HTR-8/SVneo (cell line): ENCODE data around the gene PPID.
"Not testable (repeated sequence)": the region's sequence is repeated elsewhere in the genome, so short reads cannot be mapped to it uniquely, and the experiment has no call there.

Source experiments
- DNase-seq: peaks from one replicate; pipeline ENCODE4 v3.0.0; 2011; ENCODE audit warnings: low spot score, mixed read lengths; ENCODE audit not compliant: insufficient read length
- FAIRE-seq: peaks from 2 replicates; lab custom pipeline; 2011; peaks lifted over from hg19 to GRCh38; lab: Jason Lieb, UNC

PPID gene

DNA sequence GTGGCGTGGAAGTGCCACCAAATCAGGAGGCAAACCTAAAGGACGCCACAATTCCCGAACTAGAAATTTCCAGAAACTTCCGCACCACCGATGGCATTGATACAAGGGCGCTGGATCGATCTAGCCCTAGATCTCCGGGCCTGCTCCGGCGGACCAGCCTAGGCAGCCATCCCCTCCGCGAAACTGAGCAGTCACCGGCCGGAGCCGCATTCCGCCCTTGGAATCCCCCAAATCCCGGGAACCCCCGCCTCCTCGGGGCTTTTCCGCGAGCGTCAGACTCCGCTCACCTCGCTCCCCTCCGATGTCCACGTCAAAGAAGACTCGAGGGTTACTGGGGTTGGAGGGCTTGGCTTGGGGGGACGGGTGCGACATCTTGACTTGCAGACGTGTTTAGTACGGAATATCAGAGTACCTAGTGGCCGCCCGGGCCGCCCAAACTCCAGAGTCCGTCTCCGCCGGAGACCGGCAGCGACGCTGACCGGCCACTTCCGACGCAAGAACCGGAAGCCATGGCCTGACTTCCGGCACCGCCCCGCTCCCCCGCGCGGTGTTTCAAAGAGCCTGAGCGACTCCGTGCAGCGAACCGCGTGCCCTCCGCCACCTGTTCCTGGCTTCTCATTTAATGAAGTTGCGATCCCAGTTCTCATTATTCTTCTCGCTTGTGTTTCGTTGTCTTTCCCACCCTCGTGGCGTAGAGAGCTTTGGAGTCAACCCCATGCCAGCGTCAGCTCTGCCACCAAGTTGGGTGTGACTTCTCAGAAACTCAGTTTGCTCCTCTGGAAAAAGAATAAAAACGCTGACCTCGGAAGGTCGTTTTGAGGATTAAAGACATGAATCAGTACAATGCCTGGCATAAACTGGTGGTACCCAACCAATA is at the start of gene PPID:
Gene PPID (minus strand): TSS at position 480 of the 877 bp plus-strand sequence. CDS start 108 bp downstream, at position 372.
- peak; percentile 83 for DNase-seq
- FAIRE-seq = peak; percentile 48

GRCh38 chr4:158771776-158772175 is 48.6 kb upstream of the PPID start:
- FAIRE-seq (no peak), DNase-seq (no peak)

GRCh38 chr4:158770671-158771070 is 47.5 kb upstream of the PPID start:
- no peak for DNase-seq
- no peak for FAIRE-seq

DNA sequence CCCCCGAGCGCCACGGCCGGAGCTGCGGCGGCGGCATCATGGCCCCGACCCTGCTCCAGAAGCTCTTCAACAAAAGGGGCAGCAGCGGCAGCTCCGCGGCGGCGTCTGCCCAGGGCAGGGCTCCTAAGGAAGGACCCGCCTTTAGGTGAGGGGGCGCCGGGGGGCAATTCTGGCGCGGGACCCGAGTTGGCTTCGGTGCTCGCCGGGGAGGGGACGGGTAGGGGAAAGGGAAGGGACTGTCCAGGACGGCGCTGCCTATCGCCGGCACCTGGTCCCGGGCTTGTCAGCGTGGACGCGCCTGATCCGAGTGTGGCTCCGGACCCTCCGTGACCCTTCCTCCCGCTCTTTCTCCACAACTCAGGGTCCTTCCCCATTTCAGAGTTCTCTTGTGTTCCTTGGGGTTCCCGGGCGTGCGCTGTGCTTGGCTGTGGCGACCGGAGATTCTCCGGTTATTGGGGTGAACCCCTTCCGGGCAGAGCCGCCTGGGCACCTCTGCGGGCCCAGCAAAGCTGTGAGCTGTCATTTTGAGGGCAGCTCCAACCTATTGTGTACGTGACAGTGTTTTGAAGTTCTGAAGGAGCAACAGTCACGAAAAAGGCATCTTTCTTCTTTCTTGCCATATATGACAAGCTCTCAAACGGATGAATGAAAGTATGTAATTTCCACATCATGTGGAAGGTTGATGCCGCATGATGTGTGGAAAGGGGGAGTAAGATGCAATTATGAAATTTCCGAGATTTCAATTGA is 46.2 kb upstream of the PPID start:
- peak; percentile 30 for DNase-seq
- FAIRE-seq = no peak

DNA sequence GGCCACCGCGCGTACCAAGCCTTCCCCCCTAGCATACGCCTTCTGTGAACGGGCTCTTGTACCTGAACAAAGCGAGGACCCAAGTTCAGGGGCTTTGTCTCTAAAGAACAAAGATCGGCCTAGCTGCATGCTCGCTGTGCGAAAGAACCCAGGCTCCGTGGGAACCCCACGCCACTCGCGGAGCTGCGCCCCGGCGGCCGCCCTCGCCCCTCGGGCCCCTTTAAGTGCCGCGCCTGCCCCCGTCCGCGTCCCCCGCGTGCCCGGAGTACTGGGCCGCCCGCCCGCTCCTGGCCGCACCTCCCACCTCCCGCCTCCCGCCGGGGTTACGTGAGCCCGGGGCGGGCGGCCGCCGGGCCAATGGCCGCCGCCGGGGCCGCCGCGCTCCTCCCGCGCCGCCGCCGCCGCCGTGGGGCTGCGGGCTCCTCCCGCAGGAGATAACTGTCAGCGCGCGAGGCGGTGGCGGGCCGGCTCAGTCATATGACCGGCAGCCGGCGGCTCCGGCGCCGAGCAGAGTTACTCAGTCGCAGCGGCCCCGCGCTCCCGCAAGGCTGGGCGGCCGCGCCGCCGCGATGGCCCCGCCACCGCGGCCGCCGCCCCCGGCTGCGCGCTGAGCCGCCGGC is 45.5 kb upstream of the PPID start, which contains the start of gene FNIP2:
Gene FNIP2 (plus strand): TSS at position 472 of the 620 bp plus-strand sequence. CDS start 187 bp downstream, outside the sequence.
- peak; percentile 72 for DNase-seq
- peak; percentile 69 for FAIRE-seq

DNA sequence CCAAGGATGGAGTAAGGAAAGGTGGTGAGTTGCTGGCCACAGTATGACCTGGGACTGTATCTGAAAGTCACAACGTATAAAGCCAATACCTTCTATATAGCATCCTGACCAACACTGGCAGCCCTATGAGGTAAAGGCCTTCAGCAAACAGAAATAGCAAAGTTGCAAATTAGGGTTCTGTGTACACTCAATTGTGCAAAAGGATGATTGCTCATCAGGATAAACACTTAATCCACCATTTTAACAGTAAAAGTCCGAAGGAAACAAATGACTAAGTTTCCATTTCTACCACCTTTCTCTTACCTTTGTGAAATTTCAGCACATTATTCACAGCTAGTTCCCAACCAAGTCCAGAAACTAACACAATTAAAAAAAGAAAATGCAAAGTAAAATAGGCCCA is 44.3 kb upstream of the PPID start:
- FAIRE-seq (no peak), DNase-seq (no peak)

DNA sequence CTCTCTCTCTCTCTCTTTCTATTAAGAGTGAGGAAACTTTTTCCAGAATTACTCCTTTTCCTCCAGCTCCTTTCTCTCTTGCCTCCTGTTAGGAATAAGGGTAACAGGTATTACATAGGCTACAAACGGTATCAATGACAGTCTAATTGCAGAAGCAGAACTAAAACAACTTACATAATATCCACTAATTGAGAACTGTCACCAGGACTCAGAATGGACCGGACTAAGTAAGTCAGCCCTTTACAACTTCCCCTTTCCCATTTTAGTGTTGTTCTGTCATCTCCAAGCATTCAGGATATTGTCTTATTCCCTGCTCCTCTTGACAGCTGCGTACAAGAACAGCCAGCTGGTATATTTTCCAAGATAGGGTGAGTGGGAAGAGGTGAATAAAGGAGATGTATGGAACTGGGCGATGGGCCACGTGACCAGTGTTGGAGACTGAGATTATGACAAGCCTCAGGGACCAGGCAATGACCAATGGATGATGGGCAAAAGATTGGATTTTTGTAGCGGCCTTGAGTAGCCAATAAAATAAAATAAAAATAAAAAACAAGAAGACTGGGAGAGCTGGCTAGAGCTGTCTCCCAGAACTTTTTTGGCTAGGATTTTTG is 43.3 kb upstream of the PPID start:
- FAIRE-seq (no peak), DNase-seq (no peak)

- FAIRE-seq (no peak), DNase-seq (no peak)
Measured at GRCh38 chr4:158763462-158763861, 40.3 kb upstream of the PPID start.

GRCh38 chr4:158762553-158762952 is 39.4 kb upstream of the PPID start:
- no peak for FAIRE-seq

GRCh38 chr4:158760866-158761265 is 37.7 kb upstream of the PPID start:
- no peak for DNase-seq

More at GRCh38 chr4:158762553-158762952, 39.4 kb upstream of the PPID start:
- no peak for DNase-seq

GRCh38 chr4:158759539-158759938 is 36.3 kb upstream of the PPID start:
- not testable (repeated sequence) for FAIRE-seq, DNase-seq

More at GRCh38 chr4:158760866-158761265, 37.7 kb upstream of the PPID start:
- FAIRE-seq = no peak

- no peak for FAIRE-seq
- no peak for DNase-seq
Measured at GRCh38 chr4:158758703-158759102, 35.5 kb upstream of the PPID start.

- no peak for DNase-seq
- FAIRE-seq = no peak
Measured at GRCh38 chr4:158758142-158758541, 34.9 kb upstream of the PPID start.

- DNase-seq (no peak), FAIRE-seq (no peak)
Measured at GRCh38 chr4:158756588-158756987, 33.4 kb upstream of the PPID start.

DNA sequence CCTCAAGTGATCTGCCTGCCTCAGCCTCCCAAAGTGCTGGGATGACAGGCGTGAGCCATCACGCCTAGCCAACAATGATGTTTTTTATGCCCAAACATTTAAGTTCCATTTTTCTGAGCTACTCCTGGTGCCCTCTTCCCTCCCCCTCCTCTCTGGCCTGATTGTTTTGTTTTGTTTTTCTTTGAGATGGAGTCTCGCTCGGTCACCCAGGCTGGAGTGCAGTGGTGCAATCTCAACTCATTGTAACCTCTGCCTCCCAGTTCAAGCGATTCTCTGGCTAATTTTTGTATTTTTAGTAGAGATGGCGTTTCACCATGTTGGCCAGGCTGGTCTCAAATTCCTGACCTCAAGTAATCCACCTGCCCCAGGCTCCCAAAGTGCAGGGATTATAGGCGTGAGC is 32.6 kb upstream of the PPID start:
- not testable (repeated sequence) for FAIRE-seq

GRCh38 chr4:158754385-158755180 is 31.4 kb upstream of the PPID start:
- FAIRE-seq = no peak
- DNase-seq = no peak

More for the DNA sequence above, 32.6 kb upstream of the PPID start:
- not testable (repeated sequence) for DNase-seq

DNA sequence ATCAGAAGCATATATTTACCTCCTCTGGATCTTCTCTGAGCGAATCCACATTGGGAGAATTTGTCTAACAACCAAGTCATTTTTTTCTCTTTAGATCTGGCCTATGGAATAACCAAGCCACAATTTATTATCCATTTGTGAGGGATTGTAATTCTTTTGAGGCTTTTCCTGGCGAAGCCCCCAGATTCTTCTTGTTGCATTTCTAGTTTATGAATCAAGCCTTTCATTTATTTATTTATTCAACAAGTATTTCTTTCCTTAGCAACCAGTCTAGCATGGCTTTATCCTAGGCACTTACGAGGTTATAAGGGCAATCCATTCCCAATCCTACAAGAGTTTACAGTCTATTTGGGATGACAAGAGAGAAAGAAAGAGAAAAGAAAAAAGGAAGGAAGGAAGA is 27.2 kb upstream of the PPID start:
- FAIRE-seq = no peak
- no peak for DNase-seq

DNA sequence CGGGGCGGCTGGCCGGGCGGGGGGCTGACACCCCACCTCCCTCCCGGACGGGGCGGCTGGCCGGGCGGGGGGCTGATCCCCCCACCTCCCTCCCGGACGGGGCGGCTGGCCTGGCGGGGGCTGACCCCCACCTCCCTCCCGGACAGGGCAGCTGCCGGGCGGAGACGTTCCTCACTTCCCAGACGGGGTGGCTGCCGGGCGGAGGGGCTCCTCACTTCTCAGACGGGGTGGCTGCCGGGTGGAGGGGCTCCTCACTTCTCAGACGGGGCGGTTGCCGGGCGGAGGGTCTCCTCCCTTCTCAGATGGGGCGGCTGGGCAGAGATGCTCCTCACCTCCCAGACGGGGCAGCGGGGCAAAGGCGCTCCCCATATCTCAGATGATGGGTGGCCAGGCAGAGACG is 23.3 kb upstream of the PPID start:
- DNase-seq, FAIRE-seq: not testable (repeated sequence)

GRCh38 chr4:158741326-158742021 is 18.3 kb upstream of the PPID start:
- DNase-seq = no peak
- FAIRE-seq = no peak
